HG02870 (cell line): ENCODE results near the gene TMC3.
"Not testable (repeated sequence)": the region's sequence is repeated elsewhere in the genome, so short reads cannot be mapped to it uniquely, and the experiment has no call there.

Experiments used
- ATAC-seq: cut with Tn5 transposase; IDR thresholded peaks from one replicate; pipeline ENCODE4 v1.9.1; 2021; ENCODE audit warnings: mild to moderate bottlenecking, moderate library complexity; ENCODE audit not compliant: unreplicated experiment

The TMC3 gene

GRCh38 chr15:81348691-81349090, 25.3 kb downstream of the TMC3 start:
- not testable (repeated sequence) for ATAC-seq

DNA sequence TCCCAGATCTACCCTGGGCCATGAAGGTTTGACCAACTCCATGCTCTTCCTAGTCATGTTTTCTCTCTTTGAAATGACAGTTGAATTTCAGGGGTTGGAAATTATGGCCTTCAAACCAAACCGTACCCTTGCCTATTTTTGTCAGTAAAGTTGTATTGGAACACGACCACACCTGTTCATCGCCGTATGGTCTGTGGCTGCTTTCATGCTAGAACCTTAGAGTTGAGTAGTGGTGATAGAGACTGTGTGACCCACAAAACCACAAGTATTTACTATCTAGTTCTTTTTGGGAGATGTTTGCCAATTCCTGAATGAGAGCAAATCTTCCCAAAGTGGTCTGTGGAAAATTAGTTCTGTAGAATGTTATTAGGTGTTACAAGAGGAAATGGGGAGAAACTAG, 26.1 kb downstream of the TMC3 start:
- ATAC-seq = no peak

DNA sequence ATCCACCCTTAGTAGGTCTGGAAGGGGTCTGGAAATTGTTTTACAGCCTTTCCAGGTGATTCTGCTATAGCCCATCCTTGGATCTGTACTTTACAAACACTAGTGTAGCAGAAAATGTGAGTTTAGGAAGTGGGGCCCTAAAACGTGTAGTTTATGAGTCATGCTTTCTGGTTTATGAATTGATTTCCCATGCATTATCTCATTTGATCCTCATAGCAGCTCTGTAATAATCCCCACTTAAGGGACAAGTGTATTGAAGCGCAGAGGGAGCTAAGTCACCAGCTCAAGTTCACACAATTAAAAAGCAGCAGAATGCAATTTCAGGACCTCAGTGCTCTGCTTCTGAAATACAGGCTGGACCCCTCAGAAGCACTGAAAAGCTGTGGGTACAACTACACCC, 27.4 kb downstream of the TMC3 start:
- no peak for ATAC-seq

DNA sequence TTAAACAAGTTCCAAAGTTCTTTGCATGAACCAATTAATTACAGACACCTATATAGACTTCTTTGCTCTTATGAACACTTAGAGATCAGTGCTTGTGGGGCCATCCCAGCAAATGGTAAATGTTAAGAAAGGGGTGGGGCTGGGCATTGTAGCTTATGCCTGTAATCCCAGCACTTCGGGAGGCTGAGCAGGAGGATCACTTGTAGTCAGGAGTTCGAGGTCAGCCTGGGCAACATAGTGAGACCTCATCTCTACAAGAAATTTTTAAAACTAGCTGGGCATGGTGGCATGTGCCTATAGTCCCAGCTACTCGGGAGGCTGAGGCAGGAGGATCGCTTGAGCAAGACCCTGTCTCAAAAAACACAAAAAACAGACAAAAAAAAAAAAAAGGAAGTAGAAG, 30.6 kb downstream of the TMC3 start:
- ATAC-seq = no peak

- ATAC-seq = no peak
Measured at GRCh38 chr15:81341351-81341750, 32.7 kb downstream of the TMC3 start.

GRCh38 chr15:81339851-81340250, 34.2 kb downstream of the TMC3 start:
- ATAC-seq = no peak

- no peak for ATAC-seq
Measured at GRCh38 chr15:81339321-81339720, 34.7 kb downstream of the TMC3 start.

GRCh38 chr15:81338170-81339007, 35.6 kb downstream of the TMC3 start:
- ATAC-seq = no peak

DNA sequence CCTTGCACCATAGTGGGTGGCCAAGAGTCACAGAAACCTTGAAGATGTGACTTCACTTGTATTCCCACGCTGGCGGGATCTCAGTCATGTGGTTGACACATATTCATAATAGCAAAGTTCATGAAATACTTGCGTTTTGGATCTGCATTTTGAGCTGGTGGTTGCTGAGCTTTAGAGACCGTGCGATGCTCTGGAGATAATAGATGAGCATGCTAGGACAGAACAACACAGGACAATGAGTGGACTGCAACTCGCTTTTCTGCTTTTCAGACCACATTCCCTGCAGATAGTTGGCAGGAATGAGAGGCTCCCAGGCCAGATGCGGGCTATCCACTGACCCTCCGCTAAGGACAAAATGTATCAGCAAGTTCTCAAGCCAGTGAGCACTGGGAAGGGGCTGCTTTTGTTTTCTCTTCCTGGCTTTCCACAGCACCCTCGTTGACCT, 36.3 kb downstream of the TMC3 start:
- no peak for ATAC-seq

DNA sequence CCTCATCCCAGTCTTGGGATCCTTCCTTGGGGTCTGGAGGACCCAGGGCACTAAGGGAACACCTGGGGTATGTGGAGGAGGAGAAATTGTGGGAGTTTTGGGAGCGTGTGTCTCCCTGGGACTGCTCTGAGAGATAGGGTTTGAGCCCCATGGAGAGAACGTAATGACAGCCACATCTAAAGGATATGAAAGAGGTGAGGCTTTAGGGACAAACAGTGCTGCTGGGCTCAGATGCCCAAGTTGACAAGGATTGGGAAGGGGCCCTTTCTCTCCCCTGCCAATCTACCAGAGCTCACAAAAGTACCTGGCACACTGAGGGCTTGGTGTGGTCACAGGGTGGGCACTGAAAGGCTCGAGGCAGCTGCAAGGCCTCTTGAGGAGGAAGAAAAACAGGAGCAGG, 36.8 kb downstream of the TMC3 start:
- ATAC-seq = no peak

- no peak for ATAC-seq
Measured at GRCh38 chr15:81336568-81336967, 37.4 kb downstream of the TMC3 start.

DNA sequence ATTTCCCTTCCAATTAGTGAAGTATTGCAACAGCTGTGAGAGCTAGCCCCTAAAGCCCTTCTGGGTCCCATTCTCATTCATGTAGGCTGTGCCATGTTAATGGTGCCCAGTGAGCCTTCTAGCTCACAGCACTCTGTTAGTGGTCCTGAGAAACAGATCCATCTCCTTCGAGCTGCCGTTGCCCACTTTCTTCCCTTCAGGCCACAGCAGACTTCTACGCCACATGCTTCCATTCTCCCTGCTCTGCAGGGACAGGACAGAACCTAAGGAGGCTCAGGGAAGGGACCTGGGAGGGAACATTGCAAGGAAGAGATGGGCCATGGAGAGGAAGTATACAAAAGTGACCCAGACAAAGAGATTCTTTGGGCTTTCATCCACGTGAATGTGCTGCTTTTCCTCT, 38.4 kb downstream of the TMC3 start:
- ATAC-seq = no peak

GRCh38 chr15:81334768-81335435, 39.1 kb downstream of the TMC3 start:
- ATAC-seq = no peak

DNA sequence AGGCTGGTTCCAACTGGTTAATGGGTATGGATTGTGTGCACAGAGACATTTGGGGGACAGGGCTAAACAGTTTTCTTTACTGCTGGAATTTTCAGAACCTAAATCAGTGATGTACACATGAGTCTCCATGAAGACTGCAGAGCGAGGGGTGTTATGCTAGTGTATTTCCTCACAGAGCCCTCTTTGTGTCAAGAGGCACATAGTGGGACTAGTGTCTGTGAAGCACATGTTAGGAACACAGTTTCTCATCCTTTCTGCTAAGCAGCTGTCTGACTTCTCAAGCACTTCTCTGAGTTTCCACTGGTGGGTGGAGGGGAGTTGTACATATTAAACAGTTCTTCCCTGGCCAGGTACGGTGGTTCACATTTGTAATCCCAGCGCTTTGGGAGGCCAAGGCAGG, 40.6 kb downstream of the TMC3 start:
- no peak for ATAC-seq

- no peak for ATAC-seq
Measured at GRCh38 chr15:81332326-81332725, 41.7 kb downstream of the TMC3 start.

- no peak for ATAC-seq
Measured at GRCh38 chr15:81331600-81331999, 42.4 kb downstream of the TMC3 start.

GRCh38 chr15:81331141-81331540, 42.9 kb downstream of the TMC3 start:
- not testable (repeated sequence) for ATAC-seq

DNA sequence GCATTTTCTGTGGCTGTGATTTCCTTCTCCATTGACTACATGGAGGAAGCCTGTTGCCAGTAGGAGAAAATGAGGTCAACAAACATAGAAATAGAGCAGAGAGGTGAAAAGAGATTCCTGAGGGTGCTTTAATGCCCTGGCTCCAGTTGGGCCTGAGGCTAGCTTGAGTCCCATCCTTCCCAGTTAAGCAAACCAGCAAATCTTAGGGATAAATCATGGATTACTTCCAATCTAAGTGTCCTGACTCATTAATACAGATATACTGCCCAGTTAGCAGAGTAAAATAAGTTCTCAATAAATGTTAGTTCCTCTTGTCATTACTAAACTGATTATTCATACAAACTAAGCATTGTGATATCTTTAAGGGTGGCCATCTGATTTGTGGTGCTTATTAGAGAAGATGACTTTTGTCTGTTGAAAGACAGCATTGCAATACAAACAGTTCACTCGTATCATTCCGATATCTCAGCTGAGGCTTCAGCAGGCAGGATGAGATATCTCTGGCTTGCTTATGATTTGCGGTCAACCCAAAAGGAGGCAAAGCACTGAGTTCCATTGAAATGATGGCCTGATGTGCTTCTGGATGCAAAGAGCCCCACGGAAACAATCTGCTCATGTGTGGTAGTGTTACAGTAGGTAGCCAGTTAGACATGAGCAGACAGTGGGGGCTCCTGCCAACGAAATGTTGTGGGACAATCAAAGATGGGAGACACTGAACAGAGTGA, 43.5 kb downstream of the TMC3 start:
- no peak for ATAC-seq

DNA sequence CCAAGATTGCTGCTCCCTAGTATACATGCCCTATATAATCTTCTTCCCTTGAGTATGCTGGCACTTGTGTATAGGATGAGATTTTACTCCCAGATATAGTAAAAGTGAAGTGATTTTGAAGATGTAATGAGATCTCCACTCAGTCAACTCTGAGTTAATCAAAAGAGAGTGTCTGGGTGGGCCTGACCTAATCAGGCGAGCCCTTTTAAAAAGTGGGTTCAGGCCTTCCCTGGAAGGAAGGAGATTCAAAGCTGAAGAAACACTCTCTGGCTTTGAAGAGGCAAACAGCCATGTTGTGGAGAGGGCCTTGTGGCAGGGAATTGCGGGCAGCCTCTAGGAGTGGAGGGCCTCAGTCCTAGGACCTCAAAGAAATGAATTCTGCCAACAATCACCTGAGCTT, 44.6 kb downstream of the TMC3 start:
- no peak for ATAC-seq

DNA sequence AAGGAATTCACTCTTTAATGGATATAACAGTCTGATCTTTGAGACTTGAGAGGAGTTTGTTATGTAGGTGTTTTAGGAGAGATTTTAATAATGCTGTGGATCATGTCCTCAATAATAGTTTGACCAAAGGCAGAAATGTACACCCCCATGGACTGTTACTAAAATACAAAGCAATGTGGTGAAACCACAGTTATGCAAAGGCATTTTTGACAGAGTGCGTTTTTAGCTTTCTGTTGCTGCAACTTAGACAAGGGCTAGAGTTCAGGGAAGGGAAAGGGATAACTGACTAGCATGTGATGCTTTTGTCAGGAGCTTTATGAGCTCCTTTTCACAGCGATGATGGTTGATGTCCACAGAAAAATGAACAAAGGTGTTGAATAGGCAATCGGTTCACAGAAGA, 46.5 kb downstream of the TMC3 start:
- ATAC-seq = no peak

DNA sequence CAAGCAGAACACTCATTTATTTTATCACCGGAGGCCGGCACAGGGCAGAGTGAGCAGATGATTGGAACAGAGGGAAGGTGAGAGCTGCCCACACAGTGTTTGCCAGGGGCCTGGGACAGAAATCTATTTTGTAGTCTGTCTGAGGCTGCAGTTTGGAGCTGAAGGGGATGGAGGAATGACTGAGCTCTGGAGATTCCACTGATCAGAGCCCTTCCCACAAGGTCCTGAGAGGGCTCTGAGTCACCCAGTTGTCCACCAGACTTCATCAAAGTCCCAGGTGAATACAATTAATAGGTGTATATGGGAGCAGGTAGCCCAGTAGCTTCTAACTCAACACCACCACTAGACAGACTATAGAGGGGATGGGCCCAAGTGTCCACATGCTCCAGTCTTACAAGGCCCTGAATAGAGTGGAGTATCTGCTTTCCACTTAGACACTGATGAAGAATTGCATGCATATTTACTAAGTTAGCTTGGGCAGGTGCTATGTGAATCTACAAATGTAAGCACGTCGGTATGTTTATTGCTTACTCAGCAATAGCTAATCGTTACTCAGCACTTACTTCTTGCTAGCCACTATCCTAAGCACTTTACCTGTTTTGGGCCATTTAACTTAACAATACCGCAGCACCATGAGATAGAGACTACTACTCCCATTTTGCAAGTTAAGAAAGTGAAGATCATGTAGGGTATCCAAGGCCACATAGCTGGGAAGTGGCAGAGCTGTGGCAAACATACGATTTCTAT, 47.4 kb downstream of the TMC3 start:
- no peak for ATAC-seq
